ENCODE results near the gene TMEM39B.

DNA sequence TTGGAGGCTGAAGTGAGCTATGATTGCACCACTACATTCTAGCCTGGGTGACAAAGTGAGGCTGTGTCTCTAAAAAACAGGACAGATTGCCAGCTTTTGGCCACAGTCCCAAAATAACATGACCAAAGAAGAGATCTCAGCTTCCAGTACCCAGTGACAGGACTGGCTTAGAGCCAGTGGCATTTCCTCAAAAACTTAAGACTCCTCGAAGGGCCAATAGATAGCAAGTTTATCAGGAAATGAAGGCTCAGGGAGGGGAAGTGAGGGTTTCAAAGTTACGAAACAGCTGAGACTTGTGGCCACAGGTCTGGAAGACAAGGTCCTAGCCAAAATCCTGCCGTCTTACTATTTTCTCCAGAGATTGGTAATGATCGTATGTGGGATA, 6.3 kb upstream of the TMEM39B start:
- TF ChIP-seq, protein P1, sequence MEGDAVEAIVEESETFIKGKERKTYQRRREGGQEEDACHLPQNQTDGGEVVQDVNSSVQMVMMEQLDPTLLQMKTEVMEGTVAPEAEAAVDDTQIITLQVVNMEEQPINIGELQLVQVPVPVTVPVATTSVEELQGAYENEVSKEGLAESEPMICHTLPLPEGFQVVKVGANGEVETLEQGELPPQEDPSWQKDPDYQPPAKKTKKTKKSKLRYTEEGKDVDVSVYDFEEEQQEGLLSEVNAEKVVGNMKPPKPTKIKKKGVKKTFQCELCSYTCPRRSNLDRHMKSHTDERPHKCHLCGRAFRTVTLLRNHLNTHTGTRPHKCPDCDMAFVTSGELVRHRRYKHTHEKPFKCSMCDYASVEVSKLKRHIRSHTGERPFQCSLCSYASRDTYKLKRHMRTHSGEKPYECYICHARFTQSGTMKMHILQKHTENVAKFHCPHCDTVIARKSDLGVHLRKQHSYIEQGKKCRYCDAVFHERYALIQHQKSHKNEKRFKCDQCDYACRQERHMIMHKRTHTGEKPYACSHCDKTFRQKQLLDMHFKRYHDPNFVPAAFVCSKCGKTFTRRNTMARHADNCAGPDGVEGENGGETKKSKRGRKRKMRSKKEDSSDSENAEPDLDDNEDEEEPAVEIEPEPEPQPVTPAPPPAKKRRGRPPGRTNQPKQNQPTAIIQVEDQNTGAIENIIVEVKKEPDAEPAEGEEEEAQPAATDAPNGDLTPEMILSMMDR (conservative IDR thresholded peaks at IDR 0.05; ENCODE audit: low read depth, low read length), result no peak
- no peak for TF ChIP-seq EZH2 (IDR thresholded peaks at IDR 0.05; ENCODE audit: borderline replicate concordance, low read depth, low read length, poor library complexity, severe bottlenecking)
